NCI-H1105 (cell line): ENCODE results near the gene EPHX1.
A peak's percentile ranks its signal among the peaks of the same experiment; 100 is the strongest.

Experiments
- DNase-seq: peaks from one replicate; lab custom pipeline; 2025; lab: John Stamatoyannopoulos, UW

The EPHX1 gene

DNA sequence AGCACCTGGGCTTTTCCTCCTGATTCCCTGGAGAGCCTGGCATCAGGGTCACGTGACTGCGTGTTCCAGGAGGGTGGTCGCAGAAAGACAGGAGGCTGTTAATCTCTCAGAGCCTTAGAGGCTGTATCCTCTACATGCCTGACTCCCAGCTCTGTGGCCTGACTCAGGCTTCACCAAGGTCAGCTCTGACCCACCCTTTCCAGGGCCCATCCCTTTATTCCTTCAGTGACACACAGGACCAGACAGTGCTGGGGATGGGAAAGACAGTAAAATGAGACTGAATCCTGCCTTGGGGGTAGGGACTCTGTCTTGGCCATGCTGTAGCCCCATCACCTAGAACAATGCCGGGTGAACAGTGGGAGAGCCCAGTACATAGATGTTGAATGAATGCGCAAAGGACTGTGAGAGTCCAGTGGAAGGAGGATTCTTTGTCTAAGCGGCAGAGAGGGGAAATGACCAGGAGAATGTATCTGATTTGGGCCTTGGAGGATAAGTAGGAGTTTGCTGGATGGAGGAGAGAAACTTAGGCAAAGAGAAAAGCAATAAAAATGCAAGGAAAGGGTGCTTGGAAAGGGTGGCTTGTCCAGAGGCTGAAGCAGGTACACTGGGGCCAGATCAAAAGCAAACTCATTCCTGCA, 33.0 kb downstream of the EPHX1 start:
- no peak for DNase-seq

DNA sequence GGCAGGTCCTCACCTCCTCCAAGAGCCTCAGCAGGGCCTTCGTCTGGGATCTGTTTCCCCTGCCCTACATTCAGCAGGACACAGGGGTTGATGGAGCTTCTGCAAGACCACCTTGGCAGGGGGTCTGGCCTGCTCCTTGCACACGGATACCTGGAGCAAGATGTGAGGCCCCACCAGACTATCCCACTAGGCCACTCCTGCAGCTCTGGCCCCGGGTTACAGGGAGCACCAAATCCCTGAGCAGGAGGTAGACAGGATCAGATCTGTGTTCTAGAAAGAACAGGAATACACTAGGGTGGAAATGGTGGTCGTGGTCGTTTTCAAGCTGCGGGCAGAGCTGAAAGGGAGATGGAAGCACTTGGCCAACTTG, 33.5 kb downstream of the EPHX1 start:
- DNase-seq: no peak

DNA sequence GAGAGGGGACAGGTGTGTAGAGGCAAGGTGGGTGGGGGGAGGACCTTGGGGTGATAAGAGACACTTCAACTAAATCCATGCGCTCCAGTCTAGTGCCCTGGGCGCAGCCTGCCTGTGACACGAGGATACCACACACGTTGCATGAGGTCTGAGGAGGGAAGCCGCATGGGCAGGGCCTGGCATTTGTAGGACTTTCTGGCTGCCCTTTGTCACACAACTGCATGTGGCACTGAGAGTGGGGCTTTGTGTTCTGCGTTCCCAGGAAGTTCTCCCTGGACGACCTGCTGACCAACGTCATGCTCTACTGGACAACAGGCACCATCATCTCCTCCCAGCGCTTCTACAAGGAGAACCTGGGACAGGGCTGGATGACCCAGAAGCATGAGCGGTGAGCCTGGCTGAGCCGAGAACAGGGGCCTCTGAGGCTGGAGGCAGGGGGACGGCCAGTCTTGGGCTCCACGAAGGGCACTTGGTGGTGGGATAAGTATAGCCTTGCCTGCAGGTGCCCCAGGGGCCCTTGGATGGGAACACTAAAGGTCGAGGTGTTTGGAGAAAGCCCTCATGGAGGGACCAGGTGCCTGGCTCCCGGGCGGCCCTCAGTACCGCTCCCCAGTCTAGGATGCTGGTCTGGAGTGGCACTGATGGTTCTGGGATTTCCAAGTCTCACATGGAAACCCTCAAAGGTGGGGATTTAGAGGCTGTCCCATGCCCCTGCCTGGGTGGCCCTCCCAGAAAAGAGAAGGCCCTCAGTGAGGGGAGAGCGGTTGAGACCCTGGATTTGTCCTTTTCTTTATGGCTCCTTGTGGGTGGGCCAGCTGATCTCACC, 34.5 kb downstream of the EPHX1 start:
- DNase-seq: no peak

DNA sequence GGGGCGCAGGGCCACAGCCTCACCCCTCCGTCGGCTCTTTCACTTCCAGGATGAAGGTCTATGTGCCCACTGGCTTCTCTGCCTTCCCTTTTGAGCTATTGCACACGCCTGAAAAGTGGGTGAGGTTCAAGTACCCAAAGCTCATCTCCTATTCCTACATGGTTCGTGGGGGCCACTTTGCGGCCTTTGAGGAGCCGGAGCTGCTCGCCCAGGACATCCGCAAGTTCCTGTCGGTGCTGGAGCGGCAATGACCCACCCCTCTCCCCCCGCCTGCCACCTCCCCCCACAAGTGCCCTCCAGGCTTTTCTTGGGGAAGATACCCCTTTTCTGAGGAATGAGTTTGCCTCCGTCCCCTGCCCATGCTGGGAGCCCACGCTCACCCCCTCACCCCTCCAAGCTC, 35.2 kb downstream of the EPHX1 start:
- DNase-seq: no peak

DNA sequence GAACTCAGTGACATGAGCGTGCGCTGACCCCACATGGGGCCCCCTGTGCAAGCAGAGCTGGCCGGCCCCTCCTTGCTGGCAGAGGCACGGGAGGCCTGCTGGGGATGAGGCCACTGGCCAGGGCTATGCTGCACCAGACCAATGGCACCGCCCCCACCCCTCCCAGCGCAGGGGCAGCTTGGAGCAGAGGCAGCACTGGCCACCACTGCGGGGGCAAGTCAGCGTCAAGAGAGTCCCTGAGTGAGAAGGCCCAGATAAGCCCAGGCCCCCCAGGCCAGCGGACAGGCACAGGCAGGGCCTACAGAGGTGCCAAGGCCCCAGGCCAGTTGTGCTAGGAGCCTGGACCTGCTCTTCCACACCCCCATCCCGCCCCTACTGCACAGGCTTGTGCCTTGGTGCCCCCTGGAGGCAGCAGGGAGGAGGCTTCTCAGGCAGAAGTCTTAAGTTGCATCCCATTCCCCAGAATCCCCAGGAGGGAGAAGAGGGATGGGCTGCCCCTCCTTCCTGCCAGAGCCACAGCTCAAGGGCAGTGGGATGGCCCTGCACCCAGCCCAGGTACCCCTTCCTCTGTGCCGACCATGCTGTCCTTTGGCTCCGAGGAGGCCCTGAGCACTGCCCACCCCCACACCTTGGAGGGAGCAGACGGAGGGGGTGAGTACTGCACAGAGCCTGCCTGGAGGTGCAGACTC, 35.8 kb downstream of the EPHX1 start:
- no peak for DNase-seq

DNA sequence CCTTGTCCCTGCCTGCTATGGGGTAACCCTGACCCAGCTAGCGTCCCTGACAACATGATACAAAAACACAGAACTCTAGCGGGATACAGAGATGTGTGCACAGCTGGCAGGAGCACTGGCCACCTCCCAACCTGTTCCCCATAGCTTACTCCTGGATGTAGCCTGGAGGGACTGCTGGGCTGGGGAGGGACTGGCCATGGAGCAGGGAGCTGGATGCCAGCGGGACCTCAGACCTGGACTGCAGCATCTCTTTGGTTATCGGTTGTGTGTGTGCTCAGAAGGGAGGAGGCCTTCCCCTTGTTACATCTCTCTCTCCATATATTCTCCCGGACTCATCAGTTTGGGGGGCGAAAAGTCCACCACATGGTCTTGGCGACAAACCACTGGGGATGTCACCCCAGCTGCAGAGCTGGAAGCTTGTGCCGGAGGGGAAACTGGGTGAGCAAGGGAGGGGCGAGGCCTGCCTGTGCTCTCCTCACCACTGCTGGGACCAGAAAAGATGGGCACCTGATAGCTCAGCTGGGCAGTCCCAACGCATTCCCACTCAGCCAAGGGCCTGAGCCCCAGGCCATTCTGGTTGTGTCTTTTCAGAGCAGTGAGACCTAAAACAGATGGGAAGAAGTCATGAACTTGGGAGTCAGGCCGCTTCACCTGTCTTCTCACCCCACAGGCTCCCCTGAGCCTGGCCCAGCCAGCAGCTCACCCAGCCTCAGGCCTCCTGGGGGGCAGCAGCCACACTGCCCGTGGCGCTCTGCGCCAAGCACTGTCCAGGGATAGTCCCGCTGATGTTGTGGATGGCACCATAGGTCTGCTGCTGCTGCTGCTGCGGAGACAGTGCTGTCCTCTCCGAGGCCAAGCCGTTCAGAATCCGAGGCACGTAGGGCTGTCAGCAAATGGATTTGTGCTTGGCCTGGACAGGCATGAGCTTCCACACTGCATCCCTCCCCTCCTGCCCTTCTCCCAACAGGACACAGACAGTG, 36.7 kb downstream of the EPHX1 start:
- no peak for DNase-seq

DNA sequence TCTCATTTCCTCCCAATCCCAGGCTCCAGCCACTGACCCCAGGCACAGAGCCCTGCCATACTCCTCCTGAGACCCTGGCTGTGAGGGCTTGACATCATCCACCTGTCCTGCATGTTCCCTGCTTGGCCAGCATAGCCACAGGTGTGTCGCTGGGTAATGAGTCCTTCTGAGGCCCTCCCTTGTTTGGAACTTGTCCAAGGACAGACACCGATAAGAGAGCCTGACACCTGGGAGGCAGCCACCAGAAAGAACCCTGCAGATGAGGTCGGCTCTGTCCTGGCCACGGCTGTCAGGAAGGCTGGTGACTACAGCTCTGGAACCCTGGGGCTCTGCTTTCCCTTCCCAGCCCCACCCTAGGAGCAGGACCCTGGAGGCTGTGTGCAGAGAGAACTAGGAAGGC, 37.7 kb downstream of the EPHX1 start:
- DNase-seq: peak; percentile 59

DNA sequence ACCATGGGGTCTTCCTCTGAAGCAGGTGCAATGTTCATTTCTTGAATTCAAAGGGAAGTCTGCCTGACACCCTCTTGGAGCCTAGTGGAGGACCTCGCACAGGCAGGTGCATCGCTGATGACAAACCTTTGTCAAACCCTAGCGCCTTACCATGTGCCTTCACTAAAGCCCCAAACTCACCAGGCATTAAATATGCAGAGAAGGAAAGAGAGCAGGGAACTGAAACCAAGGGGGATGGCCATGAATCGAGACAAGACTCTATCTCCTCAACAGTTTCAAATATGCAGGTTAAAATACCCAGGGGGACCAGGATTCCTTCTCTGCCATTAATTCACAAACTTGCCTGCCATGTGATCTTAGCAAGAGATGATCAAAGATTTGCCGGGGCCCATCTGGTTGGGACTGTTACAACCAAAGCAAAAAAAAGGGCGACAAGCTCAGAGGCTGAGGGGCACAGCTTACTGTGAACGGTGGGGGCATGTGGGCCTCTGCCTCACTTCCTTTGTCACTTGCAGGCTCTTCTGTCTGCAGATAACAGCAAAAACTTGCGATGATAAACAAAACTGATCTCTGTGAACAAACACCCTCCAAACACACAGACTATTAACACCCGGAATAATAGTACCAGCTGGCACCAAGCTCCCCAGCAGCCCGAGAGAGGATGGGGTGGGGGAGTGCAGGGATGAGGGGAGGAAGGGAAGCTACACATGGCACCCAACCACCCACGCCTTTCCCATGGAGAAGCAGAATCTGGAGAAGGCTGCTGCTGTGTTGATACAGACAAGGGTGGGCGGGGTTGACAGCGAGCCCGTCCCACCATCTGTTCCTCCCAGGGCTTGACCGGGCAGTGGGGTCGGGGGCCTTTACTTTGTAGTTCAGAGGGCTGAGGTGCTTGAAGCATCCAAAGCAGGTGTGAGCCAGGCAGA, 38.4 kb downstream of the EPHX1 start:
- DNase-seq: no peak

DNA sequence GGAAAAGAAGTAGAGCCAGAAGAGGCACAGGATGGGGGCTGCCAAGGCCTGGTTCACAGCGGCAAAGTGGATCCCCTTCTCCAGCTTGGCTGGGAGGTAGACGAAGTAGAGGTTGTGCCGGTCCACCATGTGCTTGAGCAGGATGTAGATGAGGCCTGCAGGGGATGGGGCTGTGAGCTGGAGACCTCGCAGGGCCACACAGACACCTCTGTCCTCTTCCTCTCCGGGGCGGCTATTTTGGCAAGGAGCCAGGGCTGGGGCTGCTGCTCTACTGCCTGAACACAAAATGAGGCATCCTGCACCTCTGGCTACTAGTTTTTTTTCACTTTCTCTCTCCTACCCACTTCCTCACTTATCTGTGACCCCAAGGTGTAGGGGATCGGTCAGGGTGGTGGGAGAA, 40.0 kb downstream of the EPHX1 start:
- no peak for DNase-seq

DNA sequence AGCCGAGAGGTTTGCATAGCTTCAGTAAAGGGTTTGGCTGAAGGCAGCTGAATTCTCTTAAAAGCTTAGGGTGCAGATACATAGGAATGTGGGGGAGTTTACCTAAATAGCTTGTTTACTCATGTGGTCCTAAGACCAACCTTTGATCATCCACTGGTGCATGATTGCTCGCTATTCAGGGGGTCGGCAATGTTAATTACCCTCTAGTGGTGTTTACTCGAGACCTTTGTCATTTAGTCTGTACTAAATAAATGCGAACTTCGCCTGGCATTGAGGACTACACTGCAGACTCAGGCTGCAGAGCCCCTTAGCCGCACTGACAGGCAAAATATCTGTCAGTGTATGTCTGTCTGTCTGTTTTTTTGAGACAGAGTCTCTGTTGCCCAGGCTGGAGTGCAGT, 40.4 kb downstream of the EPHX1 start:
- DNase-seq: no peak

DNA sequence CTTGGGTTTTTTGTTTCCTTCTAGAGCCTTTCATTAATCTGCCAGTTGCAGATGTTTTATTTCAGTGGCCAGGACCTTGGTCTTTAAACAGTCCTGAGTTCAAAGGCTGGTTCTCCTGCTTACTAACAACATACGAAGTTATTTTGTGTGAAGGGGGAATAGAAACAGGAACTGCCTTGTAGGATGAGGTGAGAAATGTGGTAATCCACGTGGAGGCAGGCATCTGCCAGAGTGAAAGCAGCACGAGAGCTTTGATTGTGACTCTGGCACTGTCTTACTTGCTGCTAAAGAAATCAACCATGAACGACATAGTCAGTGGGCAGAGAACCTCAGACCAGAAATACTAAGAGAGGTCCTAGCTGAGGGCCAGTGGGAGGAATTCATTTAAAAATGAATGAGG, 41.9 kb downstream of the EPHX1 start:
- DNase-seq: no peak

DNA sequence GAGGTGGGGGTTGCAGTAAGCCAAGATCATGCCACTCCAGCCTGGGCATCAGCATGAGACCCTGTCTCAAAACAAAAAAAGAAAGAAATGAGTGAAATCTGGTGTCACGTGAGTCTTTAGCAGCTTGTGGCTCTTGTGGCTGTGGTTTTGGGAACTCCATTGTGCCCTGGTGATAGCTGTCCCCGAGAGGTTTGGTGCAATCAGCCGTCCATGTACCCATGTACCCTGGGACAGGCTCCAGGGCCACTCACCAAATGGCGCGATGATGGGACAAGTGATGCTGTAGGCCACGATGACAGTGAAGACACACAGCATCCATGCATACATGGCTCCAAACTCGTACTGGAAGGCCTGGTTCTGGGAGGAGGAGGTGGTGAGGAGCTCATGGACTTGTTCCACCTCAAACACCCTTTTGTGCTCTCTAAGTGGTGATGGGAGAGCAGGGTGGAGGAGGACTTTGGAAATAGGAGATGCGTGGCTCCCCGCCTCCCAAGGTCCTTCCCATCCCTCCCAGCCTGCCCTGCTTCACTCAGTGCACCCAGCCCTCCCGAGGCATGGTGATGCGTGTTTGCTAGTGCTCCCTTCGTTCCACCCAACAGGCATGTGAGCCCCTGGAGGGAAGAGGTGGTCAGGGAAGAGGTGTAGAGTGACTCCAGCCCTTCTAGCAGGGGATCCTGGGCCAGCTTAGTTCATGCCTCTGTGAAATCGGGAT, 42.6 kb downstream of the EPHX1 start:
- no peak for DNase-seq

DNA sequence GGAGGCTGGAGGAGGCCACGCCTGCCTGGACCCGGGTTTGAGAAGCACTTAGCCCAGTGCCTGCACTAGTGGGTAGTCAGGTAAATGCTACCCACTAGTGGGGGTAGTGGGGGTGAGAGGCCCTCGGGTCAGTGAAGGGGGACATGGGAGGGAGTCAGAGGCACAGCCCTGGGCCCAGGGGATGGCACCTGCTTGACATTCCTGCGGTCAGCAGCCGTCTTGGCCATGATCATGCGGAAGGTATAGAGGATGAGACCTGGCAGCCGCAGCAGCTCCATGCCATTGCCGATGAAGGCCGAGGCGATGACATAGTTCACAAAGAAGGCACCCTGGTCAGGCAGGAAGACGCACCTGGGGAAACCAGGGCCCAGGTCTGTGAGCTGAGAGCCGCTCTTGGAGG, 43.5 kb downstream of the EPHX1 start:
- DNase-seq: no peak

DNA sequence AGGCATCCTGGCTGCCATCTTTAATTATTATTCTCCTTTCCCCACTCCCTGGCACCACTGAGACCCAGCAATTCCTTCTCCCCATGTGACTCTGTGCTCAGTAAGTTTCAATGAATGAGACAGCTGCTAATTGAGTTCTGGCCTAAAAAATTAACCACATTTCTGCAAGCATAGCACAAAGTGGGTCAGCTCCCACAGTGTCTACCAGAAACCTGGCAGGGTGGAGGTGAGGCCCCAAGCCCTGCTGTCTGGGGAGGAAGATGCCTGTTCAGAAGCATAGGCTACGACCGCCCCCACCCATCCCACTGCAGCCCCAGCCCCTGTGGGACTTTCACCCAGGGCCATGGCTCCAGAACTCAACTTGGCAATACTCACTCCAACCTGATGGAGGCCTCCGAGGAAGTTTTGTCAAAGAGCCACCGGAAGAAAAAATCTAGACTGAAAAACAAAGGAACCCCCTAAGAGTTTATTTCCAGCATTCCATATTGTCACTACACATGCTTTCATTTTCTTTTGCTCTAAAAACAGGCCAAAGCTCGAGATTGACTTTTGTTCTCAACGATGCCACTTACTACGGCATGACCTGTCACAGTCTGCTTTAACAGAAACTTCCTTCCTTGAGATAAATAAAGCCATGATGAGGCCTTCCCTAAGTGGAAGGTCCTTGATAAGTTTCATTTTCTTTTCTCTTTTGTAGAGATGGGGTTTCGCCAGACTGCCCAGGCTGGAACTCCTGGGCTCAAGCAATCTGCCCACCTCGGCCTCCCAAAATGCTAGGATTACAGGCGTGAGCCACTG, 45.8 kb downstream of the EPHX1 start:
- no peak for DNase-seq

DNA sequence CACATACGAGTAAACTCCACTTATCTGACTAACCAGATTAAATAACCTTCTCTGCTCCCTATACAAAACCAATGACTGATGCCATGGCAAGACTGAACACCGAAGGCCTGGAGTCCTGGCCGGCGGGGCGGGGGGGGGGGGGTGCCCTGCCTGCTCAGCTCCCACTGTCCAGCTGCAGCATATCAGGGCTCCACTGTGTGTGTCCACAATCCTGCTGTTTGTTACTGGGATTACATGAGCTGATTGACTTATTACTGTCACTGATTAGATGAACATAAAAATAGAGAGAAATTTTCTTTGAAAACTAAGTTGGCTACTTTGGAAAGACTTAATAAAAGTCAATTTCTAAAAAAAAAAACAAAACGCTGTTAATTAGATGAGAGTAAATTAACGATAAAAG, 47.3 kb downstream of the EPHX1 start:
- no peak for DNase-seq

DNA sequence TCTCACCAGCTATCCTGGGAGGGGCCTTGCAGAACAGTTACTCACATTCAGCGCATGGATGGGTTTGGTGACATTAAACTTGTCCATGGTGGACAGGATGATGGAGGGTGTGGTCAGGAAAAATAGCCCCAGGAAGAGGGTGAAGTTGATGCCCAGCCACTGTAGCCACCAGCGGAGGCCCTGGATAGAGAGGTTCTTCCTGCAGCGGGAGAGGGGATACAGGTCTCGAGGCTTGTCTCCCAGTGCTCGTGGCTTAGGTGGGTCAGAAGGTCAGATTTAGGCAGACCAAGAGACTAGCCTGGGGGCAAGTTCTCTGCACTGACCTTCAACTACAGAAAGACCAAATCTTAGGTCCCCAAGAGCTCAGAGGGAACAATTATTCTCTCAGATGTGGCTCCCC, 49.2 kb downstream of the EPHX1 start:
- DNase-seq: no peak

DNA sequence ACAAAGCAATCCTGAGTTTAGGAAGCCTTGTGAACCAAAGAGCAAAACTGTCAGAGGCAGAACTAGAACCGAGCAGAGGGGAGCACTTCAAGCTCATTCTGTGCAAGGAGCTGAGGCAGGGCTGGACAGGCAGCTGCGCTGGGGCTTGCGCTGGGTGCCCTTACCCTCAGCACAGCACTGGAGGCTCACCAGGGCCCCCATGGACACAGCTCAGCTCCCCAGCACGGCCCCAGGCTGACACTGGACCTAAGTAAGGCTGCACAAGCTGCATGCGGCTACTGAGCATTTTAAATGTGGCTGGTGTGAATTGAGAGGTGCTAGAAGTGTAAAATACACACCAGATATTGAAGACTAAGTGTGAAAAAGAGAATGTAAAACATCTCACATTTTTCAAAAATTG, 50.2 kb downstream of the EPHX1 start:
- DNase-seq: no peak

DNA sequence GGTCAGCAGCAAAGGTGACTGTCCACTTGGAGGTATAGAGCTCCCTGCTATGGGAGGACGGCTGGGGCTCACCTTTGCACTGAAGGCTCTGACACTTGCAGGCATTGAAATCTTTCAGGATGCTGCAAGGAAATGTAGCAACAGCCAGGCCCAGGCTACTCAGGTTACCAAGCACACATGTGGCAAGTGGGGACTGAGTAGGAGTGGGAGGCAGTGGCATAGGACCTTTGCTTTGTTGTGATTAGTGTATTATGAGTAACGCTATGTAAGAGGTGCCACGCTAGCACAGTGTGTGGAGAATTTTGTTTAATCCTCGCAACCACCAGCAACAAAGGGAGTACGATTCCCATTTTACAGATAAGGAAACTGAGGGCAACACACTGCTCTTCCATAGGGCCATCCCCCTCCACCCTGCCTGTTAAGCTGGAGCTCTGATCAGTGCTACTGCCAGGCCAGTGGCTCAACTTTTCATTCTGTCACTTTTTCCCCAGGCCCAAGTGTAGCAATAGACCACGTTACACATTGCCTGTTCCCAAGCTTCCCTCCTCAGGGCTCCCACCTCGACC, 51.0 kb downstream of the EPHX1 start:
- DNase-seq: no peak
